HL-60 (cell line): Measurements from ENCODE around the gene CDK5RAP1.

ENCODE experiments used
- GABPA ChIP-seq: IDR thresholded peaks from 2 replicates; pipeline ENCODE4 v1.6.1; 2012; ENCODE audit warnings: low read depth
- POLR2AphosphoS5 ChIP-seq: IDR thresholded peaks from 2 replicates; pipeline ENCODE4 v1.6.1; 2012; ENCODE audit warnings: low read depth
- SPI1 ChIP-seq: IDR thresholded peaks from 2 replicates; pipeline ENCODE4 v1.6.1; 2012; ENCODE audit warnings: low read depth, mild to moderate bottlenecking, borderline replicate concordance
- TF ChIP-seq, protein P1 (sequence below): IDR thresholded peaks from one replicate; pipeline ENCODE4 v1.5.1; 2011; ENCODE audit warnings: low read length, control low read depth, inconsistent platforms; ENCODE audit not compliant: insufficient read depth
- TF ChIP-seq, protein P2 (sequence below): IDR thresholded peaks from 2 replicates; pipeline ENCODE4 v1.6.1; 2012; ENCODE audit warnings: low read depth; ENCODE audit not compliant: insufficient replicate concordance

DNA sequence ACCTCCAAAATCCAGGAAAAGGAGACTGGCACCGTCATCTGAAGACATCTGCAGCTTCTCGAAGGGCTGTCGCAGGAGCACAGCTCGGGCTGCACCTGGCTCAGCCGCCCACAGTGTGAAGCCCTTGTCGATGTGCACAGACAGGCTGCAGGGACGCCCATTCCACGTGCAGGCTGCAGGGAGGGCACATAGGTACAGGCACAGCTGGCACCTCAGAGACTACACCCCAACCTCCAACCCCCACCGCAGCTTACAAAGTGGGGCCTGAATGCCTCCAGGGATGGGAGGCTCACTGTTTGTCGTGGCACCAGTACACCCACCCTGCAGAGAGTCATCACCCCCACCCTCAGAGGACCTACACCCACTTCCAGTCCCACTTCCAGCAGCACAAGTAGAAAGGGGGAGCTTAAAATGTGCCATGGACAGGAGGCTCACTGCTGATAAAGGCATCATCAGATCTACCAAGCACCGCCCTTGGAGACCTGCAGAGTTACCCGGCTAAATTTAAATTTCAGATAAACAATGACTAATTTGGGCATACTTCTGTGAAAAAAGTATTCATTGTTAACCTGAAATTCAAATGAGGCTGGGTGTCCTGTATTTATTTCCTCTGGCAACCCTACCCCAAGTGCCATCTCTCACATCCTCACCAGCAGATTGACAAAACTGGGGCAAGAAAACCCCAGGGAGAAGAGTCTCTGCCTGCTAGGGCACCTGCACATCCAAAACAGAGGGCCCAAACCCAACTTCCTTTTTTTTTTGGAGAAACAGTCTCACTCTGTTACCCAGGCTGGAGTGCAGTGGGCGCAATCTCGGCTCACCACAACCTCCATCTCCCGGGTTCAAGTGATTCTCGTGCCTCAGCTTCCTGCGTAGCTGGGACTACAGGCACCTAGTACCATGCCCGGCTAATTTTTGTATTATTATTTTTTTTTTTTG lies 7.7 kb upstream of the CDK5RAP1 start:
- TF ChIP-seq, protein P1, sequence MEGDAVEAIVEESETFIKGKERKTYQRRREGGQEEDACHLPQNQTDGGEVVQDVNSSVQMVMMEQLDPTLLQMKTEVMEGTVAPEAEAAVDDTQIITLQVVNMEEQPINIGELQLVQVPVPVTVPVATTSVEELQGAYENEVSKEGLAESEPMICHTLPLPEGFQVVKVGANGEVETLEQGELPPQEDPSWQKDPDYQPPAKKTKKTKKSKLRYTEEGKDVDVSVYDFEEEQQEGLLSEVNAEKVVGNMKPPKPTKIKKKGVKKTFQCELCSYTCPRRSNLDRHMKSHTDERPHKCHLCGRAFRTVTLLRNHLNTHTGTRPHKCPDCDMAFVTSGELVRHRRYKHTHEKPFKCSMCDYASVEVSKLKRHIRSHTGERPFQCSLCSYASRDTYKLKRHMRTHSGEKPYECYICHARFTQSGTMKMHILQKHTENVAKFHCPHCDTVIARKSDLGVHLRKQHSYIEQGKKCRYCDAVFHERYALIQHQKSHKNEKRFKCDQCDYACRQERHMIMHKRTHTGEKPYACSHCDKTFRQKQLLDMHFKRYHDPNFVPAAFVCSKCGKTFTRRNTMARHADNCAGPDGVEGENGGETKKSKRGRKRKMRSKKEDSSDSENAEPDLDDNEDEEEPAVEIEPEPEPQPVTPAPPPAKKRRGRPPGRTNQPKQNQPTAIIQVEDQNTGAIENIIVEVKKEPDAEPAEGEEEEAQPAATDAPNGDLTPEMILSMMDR, result no peak
- TF ChIP-seq, protein P2, sequence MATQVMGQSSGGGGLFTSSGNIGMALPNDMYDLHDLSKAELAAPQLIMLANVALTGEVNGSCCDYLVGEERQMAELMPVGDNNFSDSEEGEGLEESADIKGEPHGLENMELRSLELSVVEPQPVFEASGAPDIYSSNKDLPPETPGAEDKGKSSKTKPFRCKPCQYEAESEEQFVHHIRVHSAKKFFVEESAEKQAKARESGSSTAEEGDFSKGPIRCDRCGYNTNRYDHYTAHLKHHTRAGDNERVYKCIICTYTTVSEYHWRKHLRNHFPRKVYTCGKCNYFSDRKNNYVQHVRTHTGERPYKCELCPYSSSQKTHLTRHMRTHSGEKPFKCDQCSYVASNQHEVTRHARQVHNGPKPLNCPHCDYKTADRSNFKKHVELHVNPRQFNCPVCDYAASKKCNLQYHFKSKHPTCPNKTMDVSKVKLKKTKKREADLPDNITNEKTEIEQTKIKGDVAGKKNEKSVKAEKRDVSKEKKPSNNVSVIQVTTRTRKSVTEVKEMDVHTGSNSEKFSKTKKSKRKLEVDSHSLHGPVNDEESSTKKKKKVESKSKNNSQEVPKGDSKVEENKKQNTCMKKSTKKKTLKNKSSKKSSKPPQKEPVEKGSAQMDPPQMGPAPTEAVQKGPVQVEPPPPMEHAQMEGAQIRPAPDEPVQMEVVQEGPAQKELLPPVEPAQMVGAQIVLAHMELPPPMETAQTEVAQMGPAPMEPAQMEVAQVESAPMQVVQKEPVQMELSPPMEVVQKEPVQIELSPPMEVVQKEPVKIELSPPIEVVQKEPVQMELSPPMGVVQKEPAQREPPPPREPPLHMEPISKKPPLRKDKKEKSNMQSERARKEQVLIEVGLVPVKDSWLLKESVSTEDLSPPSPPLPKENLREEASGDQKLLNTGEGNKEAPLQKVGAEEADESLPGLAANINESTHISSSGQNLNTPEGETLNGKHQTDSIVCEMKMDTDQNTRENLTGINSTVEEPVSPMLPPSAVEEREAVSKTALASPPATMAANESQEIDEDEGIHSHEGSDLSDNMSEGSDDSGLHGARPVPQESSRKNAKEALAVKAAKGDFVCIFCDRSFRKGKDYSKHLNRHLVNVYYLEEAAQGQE, result no peak
- TF ChIP-seq POLR2AphosphoS5, result no peak
- TF ChIP-seq GABPA, result no peak
- peak; percentile 51; the same call in 1 of the 2 replicates for TF ChIP-seq SPI1
